HG03139 (cell line): ENCODE measurements around the gene VWA5B2.

Source experiments
- ATAC-seq: cut with Tn5 transposase; IDR thresholded peaks from one replicate; pipeline ENCODE4 v1.9.1; 2021; ENCODE audit not compliant: unreplicated experiment

VWA5B2 gene

GRCh38 chr3:184275381-184275701 lies 46.0 kb downstream of the VWA5B2 start:
- ATAC-seq = no peak

DNA sequence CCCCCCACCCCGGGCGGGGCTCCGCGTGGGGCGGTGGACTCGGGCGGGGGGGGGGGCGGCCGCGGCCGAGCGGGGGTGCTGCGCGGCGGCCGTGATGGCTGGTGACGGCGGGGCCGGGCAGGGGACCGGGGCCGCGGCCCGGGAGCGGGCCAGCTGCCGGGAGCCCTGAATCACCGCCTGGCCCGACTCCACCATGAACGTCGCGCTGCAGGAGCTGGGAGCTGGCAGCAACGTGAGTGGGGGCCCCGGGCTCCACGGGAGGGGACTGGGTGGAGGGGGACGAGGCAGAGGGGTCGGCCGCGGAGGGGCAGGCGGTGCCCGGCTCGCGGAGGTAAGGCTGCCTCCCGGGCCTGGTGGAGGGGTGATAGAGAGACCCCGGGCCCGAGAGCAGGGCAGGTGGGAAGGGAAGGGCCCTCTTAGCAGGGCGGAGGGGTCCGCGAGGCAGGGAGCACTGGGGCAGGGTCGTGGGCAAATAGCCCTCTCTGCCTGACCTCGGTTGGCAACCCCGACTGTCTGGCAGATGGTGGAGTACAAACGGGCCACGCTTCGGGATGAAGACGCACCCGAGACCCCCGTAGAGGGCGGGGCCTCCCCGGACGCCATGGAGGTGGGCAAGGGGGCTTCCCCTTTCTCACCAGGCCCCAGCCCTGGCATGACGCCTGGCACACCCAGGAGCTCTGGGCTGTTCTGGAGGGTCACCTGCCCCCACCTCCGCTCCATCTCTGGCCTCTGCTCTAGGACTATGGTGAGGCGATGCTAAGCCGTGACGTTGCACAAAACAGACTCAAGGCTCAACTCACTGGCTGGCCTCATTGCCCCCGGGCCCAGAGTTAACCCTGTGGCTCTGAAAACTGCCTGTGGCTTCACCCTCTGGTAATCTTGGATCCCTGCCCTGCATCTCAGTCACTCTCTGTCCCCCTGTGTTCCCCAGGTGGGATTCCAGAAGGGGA lies 46.9 kb downstream of the VWA5B2 start, which contains the start of gene ECE2:
ECE2 (plus strand) TSS at position 62 of the 950 bp plus-strand sequence; CDS start at position 194, 132 bp downstream.
- no peak for ATAC-seq

- ATAC-seq = no peak
Observed at GRCh38 chr3:184277366-184277765, 48.0 kb downstream of the VWA5B2 start.

GRCh38 chr3:184282941-184283340 lies 53.6 kb downstream of the VWA5B2 start:
- no peak for ATAC-seq

- no peak for ATAC-seq
Observed at GRCh38 chr3:184283681-184284080, 54.3 kb downstream of the VWA5B2 start.

DNA sequence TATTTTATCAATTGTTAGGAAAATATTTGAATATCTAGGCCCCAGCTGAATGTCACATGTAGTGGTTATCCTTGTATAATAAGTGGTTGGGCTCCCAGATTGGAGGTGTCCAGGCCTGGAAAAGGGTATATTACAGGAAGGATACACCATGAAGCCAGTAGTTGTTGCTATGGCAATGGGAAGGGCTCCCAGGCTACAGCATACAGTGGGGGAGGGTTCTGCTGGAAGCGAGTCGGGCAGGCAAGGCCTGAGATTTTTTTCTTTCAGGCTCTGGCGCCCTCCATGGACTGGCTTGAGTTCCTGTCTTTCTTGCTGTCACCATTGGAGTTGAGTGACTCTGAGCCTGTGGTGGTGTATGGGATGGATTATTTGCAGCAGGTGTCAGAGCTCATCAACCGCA lies 55.3 kb downstream of the VWA5B2 start:
- ATAC-seq = no peak

GRCh38 chr3:184289426-184289938 lies 60.1 kb downstream of the VWA5B2 start:
- ATAC-seq = no peak

- ATAC-seq = no peak
Observed at GRCh38 chr3:184290331-184290730, 60.9 kb downstream of the VWA5B2 start.

GRCh38 chr3:184291044-184291737 lies 61.8 kb downstream of the VWA5B2 start:
- no peak for ATAC-seq
